GM19238 (cell line): ENCODE data around the gene C3orf70.

Experiments
- DNase-seq: peaks from one replicate; pipeline ENCODE4 v3.0.0; 2011; ENCODE audit warnings: low spot score; ENCODE audit not compliant: insufficient read length

C3orf70 gene

DNA sequence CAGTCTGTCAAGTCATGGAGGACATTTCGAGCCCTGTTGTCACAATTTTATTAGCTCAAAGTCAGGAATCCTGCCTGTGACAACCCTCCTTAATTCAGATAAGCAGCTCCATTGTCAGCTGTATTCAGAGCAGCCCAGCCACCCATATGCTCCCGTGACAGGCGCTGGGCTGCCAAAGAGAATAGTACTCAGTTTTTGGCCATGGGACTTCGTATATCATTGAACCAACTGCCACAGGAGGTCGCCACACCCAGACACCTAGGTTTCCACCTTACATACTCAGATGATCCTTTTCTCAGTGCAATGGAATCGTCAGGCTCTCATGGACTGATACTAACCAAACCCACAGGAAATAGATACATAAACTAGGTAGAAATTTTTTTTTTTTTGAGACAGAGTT lies 100.2 kb downstream of the C3orf70 start:
- DNase-seq = no peak

DNA sequence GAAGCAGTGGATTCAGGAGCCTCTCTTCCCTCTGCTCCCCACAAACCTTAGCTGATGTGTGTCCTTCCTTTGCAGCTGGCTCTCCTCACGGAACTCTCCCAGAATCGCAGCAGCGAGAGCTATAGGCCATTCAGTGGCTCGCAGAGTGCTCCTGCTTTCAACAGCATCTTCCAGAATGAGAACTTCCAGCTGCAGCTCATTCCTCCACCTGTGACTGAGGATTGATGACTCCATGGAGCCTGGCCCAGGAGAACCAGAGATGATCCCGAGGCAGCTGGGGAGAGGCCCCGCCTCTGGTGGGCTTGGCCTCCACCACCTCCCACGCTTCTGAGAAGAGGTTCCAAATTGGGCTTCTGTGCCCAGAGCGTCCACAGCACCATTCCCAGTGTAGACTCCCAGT lies 101.1 kb downstream of the C3orf70 start:
- no peak for DNase-seq

DNA sequence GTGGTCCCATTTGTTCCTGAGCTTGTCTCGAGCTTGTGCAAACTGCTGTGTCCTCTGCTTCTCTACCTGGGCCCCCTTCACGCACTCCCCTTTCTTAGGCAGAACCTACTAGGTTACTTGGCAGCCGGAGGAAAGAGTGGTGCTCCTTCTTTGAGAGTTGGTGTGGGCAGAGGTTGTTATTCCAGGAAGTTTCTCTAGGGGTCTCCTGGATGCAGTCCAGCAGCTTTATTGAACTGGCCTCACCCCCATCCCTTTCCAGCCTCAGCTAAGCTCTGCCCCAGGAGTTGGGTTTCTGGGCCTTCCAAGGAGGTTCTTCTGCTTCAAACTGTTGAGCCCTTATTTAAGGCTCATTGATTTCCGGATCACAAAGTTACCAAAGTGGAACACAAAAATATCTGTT lies 103.2 kb downstream of the C3orf70 start:
- DNase-seq = no peak

DNA sequence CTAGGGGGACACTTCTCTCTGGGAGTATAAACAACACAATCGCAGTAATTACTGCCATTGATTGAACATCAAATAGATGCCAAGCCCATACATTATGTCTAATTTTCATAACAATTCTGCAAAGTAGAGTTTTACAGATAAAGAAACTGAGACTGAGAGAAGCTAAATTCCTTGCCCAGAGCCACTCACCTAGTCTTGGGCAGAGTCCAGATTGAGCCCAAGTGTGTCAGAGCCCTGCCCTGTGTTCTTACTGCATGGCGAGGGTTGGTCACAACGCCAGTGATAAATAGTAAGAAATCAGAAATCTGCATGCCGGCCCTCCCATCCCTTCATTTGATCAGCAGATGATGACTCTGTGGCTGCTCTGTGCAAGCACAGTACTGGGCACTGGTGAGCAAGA lies 106.3 kb downstream of the C3orf70 start:
- DNase-seq = no peak

DNA sequence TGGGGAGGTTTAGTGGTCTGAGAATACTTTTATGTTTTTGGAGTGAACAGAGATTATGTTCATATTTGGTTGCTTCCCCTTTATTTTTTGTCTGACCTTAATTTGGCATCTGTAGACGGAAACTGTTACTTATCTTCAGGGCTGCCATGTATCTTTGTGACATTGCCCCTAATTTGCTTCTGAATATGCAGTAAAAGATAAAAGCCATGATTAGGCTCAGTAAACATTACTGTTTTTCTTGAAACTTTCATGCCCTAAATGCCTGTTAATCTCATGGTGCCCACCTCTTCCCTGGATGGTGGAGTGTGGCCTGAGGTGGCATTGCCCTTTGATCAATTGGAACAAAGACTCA lies 106.7 kb downstream of the C3orf70 start:
- no peak for DNase-seq

DNA sequence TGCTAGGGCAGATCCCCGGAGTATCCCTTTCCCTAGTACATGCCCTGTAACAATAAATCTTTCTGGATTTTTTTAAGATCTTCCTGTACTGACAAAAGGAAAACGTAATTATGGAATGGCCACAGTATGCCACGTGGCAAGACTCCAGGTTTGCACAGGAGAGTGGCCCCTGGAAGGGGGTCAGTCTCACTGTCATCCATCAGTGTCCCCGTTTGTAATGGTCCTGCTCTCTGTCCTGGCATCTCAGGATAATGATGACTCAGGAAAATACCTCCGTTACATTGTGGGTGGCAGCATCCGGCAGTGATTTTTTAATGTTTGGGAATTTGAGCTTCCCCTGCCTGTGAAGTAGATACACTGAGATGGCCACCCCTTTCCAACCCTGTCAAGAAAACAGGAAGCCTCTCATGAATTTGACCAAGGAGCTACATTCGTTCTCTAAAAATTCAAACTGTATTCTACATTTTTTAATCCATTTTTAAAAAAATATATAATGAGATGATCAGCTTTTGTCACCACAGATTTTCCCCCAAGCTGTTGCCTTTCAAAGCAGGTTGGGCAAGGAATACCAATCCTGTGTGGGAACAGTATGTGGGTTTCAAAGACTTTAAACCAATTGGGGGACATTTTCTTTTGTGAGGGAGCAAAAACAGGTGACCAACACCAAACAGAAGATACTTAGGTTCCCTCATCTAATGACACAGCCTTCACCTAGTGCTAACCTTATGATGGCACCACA lies 110.4 kb downstream of the C3orf70 start:
- no peak for DNase-seq

DNA sequence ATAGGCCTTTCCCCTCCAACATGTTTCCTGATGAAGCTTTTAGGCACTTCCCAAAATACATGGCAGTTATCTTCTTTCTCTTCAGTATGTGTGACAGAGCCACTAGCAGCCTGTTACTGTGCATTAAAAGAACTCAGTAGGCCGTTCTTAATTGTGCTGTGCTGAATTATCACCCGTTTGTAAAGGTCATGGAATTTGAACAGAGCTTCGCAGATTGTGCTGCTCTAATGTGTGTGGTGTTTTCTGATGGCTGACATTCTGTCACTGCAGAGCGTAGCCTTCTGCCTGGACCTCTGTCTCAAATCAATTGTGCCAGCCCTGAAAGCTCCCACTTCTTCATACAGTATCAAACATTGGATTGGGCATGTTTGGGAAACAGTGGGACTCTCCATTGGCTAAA lies 111.3 kb downstream of the C3orf70 start:
- no peak for DNase-seq

DNA sequence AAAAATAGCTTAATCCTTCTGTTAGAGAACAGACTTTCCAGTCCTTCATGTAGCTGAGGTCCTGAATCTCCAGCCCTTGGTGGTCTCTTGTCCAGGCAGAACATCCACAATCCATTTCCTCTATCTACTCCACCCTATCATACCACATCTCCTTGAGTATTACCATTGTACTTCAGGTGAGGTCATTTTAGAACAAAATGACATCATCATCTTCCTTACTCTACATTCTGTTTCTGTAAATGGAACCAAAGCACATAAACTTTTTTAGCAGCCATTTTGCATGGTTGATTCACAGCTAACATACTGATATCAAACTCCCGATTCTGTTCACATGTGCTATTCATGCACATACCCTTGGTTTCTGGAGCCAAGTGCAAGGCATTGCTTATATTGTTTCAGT lies 112.4 kb downstream of the C3orf70 start:
- DNase-seq = no peak

DNA sequence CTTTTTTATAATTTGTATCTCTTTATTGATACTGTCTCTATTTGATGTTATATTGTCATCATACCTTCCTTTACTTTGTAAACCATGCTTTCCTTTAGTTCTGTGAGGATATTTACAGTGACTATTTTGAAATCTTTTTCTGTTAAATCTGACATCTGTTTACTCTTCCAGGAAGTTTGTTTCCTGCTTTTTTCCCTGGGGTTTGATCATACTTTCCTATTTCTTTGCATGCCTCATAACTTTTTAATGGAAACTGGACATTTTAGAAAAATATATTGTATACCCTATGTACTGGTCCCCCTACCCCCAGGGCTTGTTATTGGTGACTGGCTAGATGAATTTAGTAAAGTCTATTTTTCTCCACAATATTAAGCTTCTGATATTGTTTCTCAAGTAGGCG lies 115.1 kb downstream of the C3orf70 start:
- no peak for DNase-seq

DNA sequence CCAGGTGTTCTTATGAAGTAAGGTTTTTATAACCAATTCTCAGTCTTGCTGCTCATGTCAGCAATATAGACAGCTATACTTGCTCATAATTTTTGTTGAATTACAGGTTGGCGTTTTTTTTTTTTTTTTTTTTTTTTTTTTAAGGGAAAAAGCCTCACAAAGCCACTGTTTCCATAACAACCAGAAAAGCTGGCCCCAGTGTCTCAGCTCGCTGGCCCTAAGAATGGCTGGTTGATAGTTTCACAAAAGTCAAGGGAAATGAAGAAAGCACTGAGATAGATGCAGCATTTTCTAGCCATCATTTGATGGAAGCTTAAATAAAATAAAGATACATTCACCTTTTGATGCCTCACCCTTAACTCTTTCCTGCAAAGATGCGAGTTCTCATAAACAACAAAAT lies 121.9 kb downstream of the C3orf70 start:
- DNase-seq = no peak

DNA sequence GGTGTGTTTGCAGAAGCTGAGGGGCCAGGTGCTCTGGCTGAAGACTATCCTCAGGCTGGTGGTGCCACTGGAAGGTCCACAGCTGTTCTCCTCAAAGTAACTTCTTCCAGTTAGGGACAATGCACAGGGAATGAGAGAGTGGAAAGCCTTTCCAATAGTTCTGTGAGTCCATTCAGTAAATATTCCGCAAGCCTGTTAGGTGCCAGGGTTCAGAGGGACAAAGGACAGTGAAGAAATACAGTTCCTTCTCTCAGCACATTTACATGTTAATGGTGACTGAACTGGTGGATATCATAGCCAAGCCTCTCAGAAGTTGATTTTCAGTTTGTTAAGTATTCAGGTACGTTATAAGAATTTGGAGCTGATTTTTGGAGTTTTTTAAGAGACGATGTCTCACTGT lies 122.5 kb downstream of the C3orf70 start:
- DNase-seq = no peak

DNA sequence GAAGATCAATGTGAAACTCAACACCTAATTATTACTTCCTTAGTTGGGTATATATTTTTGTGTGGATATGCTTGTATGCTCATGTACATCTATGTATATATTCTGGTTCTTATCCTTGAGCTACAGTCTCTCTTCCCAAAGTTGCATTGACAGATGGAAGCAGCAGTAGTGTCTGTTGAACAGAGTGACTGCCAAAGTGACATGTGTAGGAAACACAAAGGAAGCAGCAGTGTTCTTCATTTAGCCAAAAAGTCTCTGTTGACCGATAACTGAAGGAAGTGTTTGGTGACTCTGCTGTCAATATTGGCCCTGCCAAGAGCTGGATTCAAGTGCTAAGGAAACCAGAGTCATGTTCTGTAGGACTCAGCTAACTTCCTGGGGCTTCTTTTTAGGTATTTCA lies 123.8 kb downstream of the C3orf70 start:
- no peak for DNase-seq

DNA sequence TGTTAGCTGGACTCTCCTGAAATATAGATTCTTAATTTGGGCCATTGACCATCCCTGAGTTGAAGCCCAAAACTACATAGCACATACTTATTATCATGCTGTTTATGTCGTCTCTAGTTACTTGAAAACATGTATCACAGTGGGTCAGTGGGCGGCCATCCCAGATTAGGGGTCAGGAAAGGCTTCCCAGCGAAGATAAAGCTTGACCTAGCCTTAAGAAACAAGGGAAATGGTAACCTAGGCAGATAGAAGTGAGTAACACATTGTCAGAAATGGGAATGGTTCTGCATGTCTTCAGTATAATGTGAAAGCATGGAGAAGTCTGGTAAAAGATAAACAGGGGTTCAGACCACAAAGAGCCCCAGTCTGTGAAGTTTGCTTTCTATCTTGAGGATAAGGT lies 124.7 kb downstream of the C3orf70 start:
- no peak for DNase-seq
